Lung (tissue), 12 donors: ENCODE data around the gene IDH3B. TPM values are rescaled to one million over a fixed set of nuclear protein-coding genes. Genes with fewer than 3 reads are reported as not detected.

Experiments used
- ATAC-seq: fragments of 200-7000 bp; cut with Tn5 transposase; one replicate; pipeline ENCODE4 v1.9.1; 2020; ENCODE audit warnings: moderate number of reproducible peaks; ENCODE audit not compliant: insufficient read depth, low FRiP score
- DNase-seq, 3 donors: peaks; one replicate each; pipeline ENCODE4 v3.0.0-alpha.2; 2013 to 2017
- H3K27ac ChIP-seq, 2 donors: one replicate each; pipeline ENCODE4 v1.5.1; 2013; ENCODE audit warnings: mild to moderate bottlenecking in 2 of 2, moderate library complexity in 2 of 2, control low read depth in 1 of 2, inconsistent platforms in 1 of 2, low read depth in 1 of 2, low read length in 1 of 2
- H3K27me3 ChIP-seq, 3 donors: one replicate each; pipeline ENCODE4 v1.5.1; 2013; ENCODE audit warnings: low read length in 2 of 3; ENCODE audit not compliant: control insufficient read depth in 3 of 3, insufficient read depth in 3 of 3
- H3K36me3 ChIP-seq, 4 donors: one replicate each; pipeline ENCODE4 v1.5.1; 2013; ENCODE audit warnings: low read length in 4 of 4, mild to moderate bottlenecking in 1 of 4, moderate library complexity in 1 of 4; ENCODE audit not compliant: control insufficient read depth in 4 of 4, insufficient read depth in 4 of 4
- H3K4me1 ChIP-seq, 5 donors: one replicate each; pipeline ENCODE4 v1.5.1; 2013; ENCODE audit warnings: low read length in 5 of 5, mild to moderate bottlenecking in 2 of 5, moderate library complexity in 1 of 5; ENCODE audit not compliant: control insufficient read depth in 5 of 5, insufficient read depth in 5 of 5
- H3K4me3 ChIP-seq: one replicate; pipeline ENCODE4 v1.5.1; 2013; ENCODE audit warnings: mild to moderate bottlenecking, control low read depth, moderate library complexity
- H3K9ac ChIP-seq, 2 donors: one replicate each; pipeline ENCODE4 v1.5.1; 2013; ENCODE audit warnings: low read length in 2 of 2, control low read depth in 1 of 2; ENCODE audit not compliant: insufficient read depth in 1 of 2
- H3K9me3 ChIP-seq, 4 donors: one replicate each; pipeline ENCODE4 v1.5.1; 2013; ENCODE audit warnings: low read length in 3 of 4, mild to moderate bottlenecking in 1 of 4, moderate library complexity in 1 of 4; ENCODE audit not compliant: control insufficient read depth in 4 of 4, insufficient read depth in 3 of 4
- WGBS, 2 donors: extraction: QIAGEN DNeasy Blood & Tissue Kit; methylation state at CpG; one replicate each; pipeline ENCODE4 v1.1.7; 2013; 5-methylcytosine and 5-hydroxymethylcytosine counted together
- polyA plus RNA-seq, 2 donors: library from polyadenylated mRNA; stranded (reverse); fragments of 200-250 nt; gene quantifications; one replicate each; pipeline ENCODE4 v1.2.1, GENCODE V29; 2013
- total RNA-seq, 2 donors: library from RNA; depleted of rRNA in 1 of 2; stranded (reverse); fragments of >200 nt in 1 of 2; gene quantifications; one replicate each; pipeline ENCODE4 v1.2.1, GENCODE V29; 2014 to 2021
- TF ChIP-seq, protein P1 (sequence below): IDR thresholded peaks from 2 replicates; pipeline ENCODE4 v1.5.1; 2012; ENCODE audit warnings: mild to moderate bottlenecking; ENCODE audit errors: control extremely low read depth, extremely low read depth
- donor health status: control.
- donor health status: control.
- donor health status: Bipolar disorder and iron deficiency.
- donor health status: healthy.
- donor health status: DM: yes; HTN: yes; CAD: no.

The IDH3B gene
- total and polyA plus RNA-seq, 4 donors = 65.3 to 83.1 (median 70.1) TPM

DNA sequence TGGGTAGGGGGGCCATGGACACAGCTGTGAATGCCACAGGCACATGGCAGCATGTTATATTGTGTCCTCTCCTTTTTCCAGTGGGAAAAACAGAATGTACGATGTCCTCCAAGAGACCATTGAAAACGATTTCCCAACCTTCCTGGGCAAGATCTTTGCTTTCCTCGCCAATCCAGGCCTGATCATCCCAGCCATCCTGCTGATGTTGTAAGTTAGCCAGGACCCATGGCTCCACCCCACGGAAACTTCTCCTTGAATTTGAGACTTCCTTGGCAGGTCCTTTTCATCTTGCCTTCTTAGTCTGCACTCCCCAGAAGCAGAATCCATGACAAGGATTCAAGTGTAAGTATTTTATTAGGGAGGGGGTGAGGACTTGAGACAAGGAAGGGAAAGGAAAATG lies 39.8 kb downstream of the IDH3B start:
- WGBS, 2 donors = 71 to 72% methylated on average over 4 of the region's 4 CpGs
- DNase-seq = no peak
- peaks cover 0 to 8% (median 0%) of the 10 kb centered on the region in 4 donors for H3K9me3 ChIP-seq
- TF ChIP-seq, protein P1, sequence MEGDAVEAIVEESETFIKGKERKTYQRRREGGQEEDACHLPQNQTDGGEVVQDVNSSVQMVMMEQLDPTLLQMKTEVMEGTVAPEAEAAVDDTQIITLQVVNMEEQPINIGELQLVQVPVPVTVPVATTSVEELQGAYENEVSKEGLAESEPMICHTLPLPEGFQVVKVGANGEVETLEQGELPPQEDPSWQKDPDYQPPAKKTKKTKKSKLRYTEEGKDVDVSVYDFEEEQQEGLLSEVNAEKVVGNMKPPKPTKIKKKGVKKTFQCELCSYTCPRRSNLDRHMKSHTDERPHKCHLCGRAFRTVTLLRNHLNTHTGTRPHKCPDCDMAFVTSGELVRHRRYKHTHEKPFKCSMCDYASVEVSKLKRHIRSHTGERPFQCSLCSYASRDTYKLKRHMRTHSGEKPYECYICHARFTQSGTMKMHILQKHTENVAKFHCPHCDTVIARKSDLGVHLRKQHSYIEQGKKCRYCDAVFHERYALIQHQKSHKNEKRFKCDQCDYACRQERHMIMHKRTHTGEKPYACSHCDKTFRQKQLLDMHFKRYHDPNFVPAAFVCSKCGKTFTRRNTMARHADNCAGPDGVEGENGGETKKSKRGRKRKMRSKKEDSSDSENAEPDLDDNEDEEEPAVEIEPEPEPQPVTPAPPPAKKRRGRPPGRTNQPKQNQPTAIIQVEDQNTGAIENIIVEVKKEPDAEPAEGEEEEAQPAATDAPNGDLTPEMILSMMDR = no peak
- no peaks in the 10 kb centered on the region for H3K27me3 ChIP-seq
- no peaks in the 10 kb centered on the region for H3K36me3 ChIP-seq
- H3K27ac ChIP-seq = peak overlapping the region in 1 of 2 donors; percentile 20
- no peaks in the 10 kb centered on the region for H3K4me1 ChIP-seq
- no peak overlapping the region for H3K9ac ChIP-seq
- no peak overlapping the region for H3K4me3 ChIP-seq
- no peak for ATAC-seq

DNA sequence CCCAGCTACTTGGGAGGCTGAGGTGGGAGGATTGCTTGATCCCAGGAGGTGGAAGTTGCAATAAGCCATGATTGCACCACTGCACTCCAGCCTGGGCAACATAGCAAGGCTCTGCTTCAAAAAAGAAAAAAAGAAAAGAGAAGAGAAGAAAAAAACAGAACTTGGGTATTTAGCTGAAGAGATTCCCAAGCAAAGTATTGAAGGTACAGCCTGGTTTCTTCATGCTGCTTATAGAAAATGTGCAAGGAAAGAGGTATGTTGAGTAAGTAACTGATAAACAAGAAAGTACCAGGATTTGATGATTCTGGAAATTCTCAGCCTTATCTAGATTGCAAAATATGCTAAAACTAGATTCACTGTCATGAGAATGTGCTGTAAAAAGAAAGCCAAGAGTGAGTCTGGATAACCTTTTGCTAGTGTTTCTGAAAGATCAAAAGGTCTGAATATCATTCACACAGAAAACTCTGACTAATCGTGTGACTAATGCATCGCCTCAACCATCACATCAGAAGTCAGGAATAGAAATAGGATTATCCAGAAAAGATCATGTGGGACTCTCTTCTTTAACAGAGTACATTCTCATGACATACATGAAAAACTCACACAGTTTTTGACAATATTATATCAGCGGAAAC lies 43.9 kb downstream of the IDH3B start:
- Histone ChIP-seq H3K27ac (no peak overlapping the region), H3K4me1 (no peaks in the 10 kb centered on the region), H3K36me3 (no peaks in the 10 kb centered on the region), H3K9me3 (peaks cover 0 to 6% (median 0%) of the 10 kb centered on the region in 4 donors), H3K4me3 (no peak overlapping the region), H3K27me3 (no peaks in the 10 kb centered on the region), H3K9ac (no peak overlapping the region)
- ATAC-seq (no peak), DNase-seq (no peak)
- TF ChIP-seq, protein P1 = no peak
- 90 to 96% methylated on average over 3 of the region's 3 CpGs for WGBS, 2 donors

DNA sequence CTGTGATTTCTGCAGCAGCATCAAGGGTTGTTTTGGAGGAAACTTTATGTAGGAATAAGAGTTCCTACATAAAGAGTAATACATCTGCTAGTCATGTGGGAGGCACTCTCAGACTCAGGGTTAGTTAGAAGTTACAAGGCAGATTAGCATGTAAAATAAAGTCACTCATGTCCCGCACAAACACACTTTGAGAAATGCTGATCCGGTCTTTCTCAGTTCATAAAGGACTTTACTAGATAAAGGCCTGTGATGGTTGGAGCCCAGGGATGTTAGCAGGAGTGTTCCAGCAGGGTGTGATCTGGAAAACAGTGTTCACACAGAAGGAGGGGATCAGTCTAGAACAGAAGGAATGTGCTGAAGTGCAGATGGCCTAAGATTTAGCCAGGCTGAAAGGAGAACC lies 44.7 kb downstream of the IDH3B start:
- 67 to 71% methylated on average over 2 of the region's 2 CpGs for WGBS, 2 donors
- TF ChIP-seq, protein P1 = no peak
- no peak for ATAC-seq

DNA sequence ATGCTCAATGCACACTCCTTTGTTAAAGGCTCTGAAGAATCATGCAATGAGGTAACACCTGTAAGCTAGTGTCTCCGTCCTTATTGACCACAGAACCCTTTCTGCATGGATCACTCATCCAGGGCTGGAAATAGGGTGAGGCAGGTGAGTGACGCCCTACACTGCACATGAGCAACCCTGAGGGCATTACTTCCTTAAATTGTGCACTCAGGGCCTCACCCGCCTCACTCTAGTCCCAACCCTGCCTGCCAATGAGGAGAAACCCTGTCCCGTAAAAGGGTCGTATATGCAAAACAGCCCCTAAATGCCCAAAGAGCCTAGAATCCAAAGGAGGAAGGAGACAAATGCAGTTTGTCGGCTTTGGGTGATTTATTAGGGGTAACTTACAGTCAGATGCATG lies 45.2 kb downstream of the IDH3B start:
- no peaks in the 10 kb centered on the region for H3K36me3 ChIP-seq
- 79 to 84% methylated on average over 6 of the region's 6 CpGs for WGBS, 2 donors
- ATAC-seq (no peak), DNase-seq (no peak)
- no peak overlapping the region for H3K27ac ChIP-seq
- H3K27me3 ChIP-seq = no peaks in the 10 kb centered on the region
- H3K4me3 ChIP-seq = no peak overlapping the region
- no peaks in the 10 kb centered on the region for H3K4me1 ChIP-seq
- TF ChIP-seq, protein P1 = no peak
- H3K9ac ChIP-seq = no peak overlapping the region
- H3K9me3 ChIP-seq = peaks cover 0 to 6% (median 0%) of the 10 kb centered on the region in 4 donors

More for the DNA sequence above, 44.7 kb downstream of the IDH3B start:
- H3K9ac ChIP-seq = no peak overlapping the region
- H3K9me3 ChIP-seq = peaks cover 0 to 6% (median 0%) of the 10 kb centered on the region in 4 donors
- DNase-seq = no peak
- H3K27me3 ChIP-seq = no peaks in the 10 kb centered on the region
- no peaks in the 10 kb centered on the region for H3K4me1 ChIP-seq
- no peak overlapping the region for H3K4me3 ChIP-seq
- H3K36me3 ChIP-seq = no peaks in the 10 kb centered on the region
- H3K27ac ChIP-seq = no peak overlapping the region
